ENCODE measurements around the gene ZNF274.
"Not testable (repeated sequence)": the region's sequence is repeated elsewhere in the genome, so short reads cannot be mapped to it uniquely, and the experiment has no call there.

Gene ZNF274

GRCh38 chr19:58182989-58183816, at the start of gene ZNF274:
Gene ZNF274, plus strand, starts transcription at chr19:58183061. Its CDS starts 905 bp downstream, at chr19:58183966.
- DNase-seq (ENCODE audit: low spot score), result peak; percentile 96

GRCh38 chr19:58134244-58134643, 48.6 kb upstream of the ZNF274 start:
- no peak for DNase-seq (ENCODE audit: low spot score)

DNA sequence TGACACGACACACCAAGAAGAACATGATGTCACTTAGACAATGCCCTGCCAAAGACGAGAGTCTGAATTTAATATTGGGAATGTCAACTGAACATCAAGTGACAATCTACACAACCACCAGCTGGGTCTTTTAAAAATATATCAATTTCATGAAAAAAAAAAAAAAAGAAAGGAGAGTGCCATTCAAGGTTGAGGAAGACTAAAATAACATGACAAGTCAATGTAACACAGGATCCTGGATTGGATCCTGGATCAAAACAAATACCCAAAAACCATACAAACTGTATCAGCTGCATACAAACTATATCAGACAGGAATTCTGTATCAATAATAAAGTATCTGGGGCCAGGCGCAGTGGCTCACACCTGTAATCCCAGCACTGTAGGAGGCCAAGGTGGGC, 37.0 kb upstream of the ZNF274 start:
- no peak for DNase-seq (ENCODE audit: low spot score)

DNA sequence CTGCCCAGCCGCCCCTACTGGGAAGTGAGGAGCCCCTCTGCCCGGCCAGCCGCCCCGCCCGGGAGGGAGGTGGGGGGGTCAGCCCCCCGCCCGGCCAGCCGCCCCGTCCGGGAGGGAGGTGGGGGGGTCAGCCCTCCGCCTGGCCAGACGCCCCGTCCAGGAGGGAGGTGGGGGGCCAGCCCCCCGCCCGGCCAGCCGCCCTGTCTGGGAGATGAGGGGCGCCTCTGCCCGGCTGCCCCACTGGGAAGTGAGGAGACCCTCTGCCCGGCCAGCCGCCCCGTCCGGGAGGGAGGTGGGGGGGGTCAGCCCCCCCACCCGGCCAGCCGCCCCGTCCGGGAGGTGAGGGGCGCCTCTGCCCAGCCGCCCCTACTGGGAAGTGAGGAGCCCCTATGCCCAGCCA, 35.4 kb upstream of the ZNF274 start:
- not testable (repeated sequence) for DNase-seq (ENCODE audit: low spot score)

DNA sequence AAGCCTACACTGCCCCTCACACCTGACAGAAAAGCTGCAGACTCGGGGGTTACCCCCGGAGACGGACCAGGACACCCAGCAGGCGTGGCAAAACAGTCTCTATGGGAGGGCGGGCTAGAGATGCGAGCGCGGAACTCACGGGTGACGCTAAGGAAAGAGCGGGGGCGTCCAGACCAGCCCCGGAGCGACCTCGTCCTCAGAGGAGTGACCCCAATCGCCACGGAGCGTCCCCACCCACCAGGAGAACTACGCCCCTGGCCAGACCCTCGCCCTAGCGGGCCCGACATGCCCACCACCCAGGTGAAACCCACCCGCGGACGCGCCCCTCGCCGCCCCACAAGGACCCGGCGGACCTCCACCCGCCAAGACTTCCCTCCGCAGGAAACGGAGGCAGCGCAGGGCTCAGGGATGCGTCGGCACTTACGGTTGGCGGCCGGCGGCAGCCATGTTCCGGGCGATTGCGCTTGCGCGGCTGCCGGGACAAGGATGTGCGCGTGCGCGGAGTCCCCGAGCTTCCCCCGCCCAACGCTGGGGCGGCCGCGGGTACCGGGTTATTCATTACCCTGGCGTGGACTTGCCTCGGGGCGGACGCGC, 32.4 kb upstream of the ZNF274 start, which contains the start of gene ZNF329:
Gene ZNF329, minus strand, starts transcription at position 462 of the 594 bp plus-strand sequence. CDS start 21,286 bp downstream, outside the sequence.
- peak; percentile 97 for DNase-seq (ENCODE audit: low spot score)

DNA sequence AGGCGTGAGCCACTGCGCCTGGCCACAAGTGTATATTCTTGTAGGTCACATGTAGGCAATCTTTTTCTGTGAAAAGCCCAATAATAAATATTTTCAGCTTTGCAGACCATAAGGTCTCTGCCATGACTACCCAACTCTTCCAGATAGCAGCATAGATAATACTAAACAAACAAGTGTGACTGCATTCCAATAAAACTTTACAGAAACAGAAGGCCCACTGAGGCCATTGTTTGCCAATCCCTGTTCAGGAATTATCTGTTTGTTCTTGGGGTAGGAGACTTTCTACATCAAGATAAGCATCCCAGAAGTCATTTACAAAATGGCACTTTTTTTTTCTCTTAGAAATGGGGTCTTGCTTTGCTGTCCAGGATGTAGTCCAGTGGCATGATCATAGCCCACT, 29.5 kb upstream of the ZNF274 start:
- no peak for DNase-seq (ENCODE audit: low spot score)

DNA sequence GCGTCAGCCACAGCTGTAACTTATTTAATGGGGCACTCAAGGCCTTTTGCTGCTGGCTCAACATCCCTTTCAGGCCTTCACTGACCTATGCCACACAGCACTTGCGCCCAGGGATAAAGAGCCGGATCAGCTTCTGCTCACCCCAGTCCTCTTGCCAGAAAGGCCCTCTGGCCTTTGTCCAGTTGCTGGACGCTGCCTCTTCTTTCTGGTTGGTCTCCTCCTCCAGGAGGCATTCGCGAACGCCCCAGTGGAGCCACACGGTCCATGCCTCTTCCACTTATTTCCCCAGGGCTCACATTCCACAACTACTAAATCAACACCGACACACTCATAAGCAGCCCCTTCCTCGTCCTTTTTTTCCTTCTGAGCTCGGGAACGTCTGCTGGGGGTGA, 28.6 kb upstream of the ZNF274 start:
- DNase-seq (ENCODE audit: low spot score), result peak; percentile 15

GRCh38 chr19:58154679-58155648, 27.9 kb upstream of the ZNF274 start:
- peak; percentile 94 for DNase-seq (ENCODE audit: low spot score)

- no peak for DNase-seq (ENCODE audit: low spot score)
Observed at GRCh38 chr19:58157045-58157728, 25.7 kb upstream of the ZNF274 start.

DNA sequence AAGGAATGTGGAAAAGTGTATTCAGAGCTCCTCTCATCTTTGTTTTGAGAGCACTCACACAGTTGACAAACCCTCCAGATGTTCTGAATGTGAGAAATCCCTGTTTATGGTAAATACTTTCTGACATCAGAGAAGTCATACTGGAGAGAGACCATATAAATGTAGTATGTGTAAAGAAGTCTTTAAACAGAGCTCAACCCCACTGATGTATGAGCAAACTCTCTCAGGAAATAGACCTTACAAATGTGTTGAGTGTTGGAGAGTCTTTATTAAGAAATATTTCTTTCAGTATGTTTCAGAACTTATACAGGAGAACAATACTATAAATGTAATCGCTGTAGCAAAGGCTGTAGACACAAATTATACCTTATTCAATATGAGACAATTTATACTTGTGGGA, 16.6 kb upstream of the ZNF274 start:
- no peak for DNase-seq (ENCODE audit: low spot score)

DNA sequence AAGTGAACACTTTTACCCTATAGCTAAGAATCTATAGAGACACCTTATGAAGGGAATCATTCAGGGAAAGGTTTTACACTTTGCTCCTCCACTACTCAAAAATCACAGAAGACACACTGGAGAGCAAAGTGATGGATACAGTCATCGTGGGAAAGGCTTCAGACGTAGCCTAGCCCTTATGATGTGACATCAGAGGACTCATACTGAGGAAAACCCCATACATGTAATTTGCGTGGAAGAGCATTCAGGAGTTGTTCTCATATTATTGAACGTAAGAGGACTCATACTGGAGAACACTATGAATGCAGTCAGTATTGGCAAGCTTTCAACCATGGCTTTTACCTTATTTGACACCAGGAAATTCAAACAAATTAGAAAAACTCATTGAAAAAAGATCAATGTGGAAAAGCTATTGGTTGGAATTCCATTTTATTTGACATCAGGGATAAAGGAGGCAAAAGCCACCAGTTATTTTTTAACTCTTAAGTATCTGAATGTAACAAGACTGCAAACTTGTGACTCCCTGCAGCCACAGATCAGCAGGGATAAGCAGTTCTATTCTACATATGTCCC, 16.1 kb upstream of the ZNF274 start:
- DNase-seq (ENCODE audit: low spot score), result no peak

DNA sequence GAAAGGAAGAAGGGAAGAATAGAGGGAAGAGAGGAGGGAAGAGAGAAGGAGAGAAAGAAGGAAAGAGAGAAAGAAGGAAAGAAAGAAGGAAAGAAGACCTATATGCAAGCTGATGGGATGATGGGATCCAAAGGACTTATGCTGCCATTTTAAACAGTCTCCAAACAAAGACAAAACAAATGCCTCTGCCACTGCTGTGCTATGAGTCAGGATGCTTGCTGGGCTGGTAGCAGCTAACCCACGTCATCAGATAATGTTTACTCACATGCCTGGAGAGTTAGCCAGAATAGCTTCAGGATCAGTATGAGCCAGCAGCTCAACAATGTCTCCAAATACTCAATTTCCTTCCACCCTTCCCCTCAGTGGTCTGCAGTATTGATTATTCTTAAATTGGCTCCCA, 12.0 kb upstream of the ZNF274 start:
- DNase-seq (ENCODE audit: low spot score), result no peak

GRCh38 chr19:58181902-58182576, 822 bp upstream of the ZNF274 start:
- peak; percentile 60 for DNase-seq (ENCODE audit: low spot score)

- DNase-seq (ENCODE audit: low spot score), result no peak
Observed at GRCh38 chr19:58182577-58182988, 278 bp upstream of the ZNF274 start.

GRCh38 chr19:58183817-58184215, 955 bp downstream of the ZNF274 start:
- DNase-seq (ENCODE audit: low spot score), result peak; percentile 35

DNA sequence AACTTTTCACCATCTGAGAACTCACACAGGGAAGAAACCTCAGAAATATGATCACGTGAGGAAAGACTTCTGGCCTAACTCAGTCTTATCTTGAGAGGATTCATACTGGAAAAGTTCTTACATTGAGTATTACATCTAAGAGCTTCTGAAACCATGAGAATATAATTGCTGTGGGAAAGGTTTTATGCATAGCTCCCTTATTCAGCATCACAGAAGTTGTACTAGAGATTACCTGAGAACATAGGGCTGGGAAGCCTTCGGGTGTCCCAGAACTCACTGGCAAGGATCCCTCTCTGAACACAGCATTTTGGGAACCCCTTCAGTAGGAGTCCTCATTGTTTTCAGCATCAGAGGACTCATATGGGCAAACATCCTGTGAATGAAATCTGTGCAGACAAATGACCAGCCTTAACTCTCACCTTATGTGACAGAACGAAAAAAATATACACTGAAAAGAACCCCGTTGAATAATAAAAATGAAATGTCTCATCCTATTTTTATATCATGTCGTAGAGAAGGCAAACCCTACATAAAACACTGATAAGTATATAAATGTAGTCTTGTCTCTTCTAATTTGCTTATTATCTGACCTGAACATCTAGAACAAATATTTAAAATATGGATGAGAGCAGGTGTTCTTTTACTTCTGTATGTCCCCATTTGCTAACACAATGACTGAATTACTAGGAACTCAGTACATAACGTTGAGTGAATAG, 14.2 kb downstream of the ZNF274 start:
- DNase-seq (ENCODE audit: low spot score), result no peak

DNA sequence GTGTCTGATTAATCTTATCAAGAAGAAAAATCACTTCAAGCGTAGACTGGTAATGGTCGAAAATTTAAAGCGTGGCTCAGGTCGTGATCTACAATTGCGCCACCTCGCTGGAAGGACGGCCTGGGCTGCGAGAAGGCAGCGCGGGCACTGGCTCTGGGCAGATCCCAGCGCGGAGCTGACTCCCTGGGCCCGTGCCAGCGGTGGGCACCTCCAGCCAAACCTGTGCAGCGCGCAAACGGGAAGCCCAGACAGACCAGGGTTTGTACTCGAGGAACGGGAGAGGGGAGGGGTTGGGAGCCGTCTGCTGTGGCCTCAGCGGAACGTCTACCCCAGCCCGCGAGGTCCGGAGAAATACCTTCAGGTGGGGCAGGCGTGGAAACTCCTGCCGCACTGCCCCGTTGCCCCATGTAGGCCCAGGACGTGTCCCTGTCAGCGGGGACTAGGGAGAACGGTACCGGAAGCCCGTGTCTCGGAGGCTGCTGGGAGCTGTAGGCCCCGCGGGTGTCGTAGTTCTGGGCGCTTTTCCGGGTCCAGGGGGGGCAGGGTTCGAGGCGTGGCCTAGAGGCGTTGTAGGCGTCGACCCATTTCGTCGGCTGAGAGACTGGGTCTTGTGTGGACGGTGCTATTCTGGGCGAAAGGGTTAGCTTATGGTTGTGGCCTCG, 21.1 kb downstream of the ZNF274 start:
- no peak for DNase-seq (ENCODE audit: low spot score)

- no peak for DNase-seq (ENCODE audit: low spot score)
Observed at GRCh38 chr19:58204566-58204965, 21.7 kb downstream of the ZNF274 start.

- DNase-seq (ENCODE audit: low spot score), result no peak
Observed at GRCh38 chr19:58209577-58209976, 26.7 kb downstream of the ZNF274 start.
